GM21447 (cell line): ENCODE results near the gene SSBP3.
A peak's percentile ranks its signal among the peaks of the same experiment; 100 is the strongest.

Experiments used
- ATAC-seq: cut with Tn5 transposase; IDR thresholded peaks from one replicate; pipeline ENCODE4 v1.9.1; 2021; ENCODE audit not compliant: unreplicated experiment

Gene SSBP3

GRCh38 chr1:54410359-54410758 is 4.2 kb upstream of the SSBP3 start:
- ATAC-seq = no peak

DNA sequence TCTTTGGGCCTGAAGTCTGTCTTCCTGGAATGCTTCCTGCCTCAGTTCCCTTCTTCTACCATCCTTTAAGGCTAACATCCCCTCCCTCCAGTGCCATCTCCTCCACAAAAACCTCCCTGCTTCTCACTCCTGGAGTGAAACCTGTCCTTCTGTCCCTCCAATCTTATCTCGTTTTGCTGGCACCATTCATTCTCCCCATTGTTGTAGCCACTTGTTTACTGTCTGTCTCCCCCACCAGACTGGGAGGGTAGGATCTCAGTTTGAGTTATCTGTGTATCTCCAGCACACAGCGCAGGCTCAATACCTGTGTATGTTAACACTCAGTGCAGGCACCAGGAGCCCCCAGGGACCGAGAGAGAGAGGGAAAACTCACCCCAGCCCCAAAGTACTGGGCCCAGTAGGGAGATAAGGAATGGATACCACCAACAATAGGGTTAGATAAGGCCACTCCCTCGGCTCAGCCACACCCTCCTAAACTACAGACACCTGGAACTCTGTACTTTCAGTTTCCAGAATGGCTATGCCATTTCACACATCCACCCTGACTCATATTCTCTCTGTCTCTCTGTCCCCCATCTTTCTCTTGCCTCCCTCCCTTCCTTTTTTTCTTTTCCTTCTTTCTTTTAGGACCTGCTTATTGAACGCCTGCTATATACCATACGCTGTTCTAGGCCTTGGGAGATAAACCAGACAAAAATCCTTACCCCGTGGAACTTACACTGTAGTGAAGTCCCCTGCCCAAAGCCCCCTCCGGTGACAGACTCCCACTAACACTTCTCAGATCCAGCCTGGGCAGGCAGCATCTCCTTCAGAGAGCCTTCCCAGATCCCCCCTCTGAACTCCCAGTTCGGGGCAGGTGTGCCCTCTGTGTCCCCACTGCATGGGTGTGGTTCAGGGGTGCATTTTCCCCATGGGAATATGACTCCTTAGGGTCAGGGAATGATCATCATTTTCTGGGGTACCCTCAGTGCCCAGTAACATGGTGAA is 3.3 kb upstream of the SSBP3 start:
- ATAC-seq = peak; percentile 46

- ATAC-seq = no peak
Observed at GRCh38 chr1:54408147-54409066, 2.2 kb upstream of the SSBP3 start.

GRCh38 chr1:54407404-54408146 is 1.4 kb upstream of the SSBP3 start:
- peak; percentile 40 for ATAC-seq

- no peak for ATAC-seq
Observed at GRCh38 chr1:54407154-54407403, 885 bp upstream of the SSBP3 start.

DNA sequence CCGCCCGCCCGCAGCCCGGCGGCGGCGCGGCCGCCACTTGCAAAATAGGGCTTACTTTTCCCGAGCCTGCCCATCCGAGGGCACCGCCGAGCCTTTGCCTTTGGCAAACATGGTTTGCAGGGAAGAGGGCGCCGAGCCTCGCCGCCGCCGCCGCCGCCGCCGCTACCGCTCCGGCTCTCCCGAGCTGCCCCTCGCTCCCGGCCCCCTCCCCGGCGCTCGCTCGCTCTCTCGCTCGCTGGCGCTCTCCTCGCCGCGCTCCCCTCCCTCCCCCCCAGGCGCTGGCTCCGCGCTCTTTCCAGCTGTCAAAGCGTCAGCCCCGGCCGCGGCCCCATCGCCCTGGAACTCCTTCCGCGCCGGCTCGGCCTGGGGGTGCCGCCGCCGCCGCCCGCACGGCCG is 298 bp downstream of the SSBP3 start:
- peak; percentile 4 for ATAC-seq

- no peak for ATAC-seq
Observed at GRCh38 chr1:54404939-54405897, 976 bp downstream of the SSBP3 start.

- no peak for ATAC-seq
Observed at GRCh38 chr1:54404263-54404662, 1.9 kb downstream of the SSBP3 start.

DNA sequence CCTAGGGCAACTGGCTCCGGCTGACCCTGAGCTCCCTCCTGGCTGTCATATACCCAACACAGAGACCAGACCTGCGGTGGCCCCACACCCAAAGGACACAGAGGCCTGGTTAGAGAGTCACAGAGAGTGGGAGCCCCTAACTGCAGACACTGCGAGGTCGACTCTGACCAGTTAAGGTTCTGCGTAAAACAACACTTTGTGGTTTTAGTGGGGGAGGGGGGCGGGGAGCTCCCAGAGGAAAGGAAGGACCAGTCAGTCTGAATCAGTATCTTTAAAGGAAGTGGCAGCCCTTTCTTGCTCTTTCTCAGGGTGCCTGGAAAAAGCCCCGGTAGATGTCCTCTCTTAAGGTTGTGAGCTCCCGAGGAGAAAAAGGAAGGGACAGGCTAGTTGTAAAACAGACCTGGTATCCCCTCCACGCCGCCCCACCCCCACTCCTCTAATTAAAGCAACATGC is 2.4 kb downstream of the SSBP3 start:
- ATAC-seq = no peak

DNA sequence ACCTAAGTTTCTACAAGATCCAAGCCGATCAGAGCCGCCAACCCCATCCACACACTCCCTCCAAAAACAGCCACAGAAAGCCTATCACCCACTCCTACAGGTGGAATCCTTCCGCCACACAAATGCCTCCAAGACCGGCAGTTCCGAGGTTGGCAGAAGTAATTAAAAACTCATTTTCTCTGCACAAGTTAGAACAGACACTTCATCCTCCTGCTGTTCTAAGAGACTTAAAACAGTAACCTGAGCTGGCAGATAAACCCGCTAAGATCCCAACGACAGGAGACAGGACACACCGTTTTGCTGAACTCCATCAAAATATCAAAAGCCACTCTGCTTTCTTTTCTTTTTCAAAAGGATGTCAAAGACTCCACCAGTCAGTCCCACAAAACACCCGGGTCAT is 2.8 kb downstream of the SSBP3 start:
- ATAC-seq = no peak

DNA sequence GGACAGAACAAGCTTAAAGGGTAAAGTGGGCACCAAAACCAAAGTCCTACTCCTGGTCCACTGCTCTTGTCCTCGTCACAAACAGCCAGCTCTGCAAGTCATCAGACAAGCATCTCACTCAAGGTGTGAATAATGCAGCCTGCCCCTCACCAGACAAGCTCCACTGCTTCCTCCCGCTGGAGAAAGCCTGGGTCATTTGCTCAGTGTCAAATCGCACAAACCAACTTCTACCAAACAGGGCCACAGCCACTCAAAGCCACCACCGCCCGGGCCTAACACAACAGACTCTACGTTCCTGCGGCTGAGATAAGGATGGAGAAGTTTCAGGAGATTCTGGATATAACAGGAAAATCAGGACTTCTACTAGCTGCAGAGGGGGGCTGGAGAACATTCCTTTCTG is 3.3 kb downstream of the SSBP3 start:
- no peak for ATAC-seq

DNA sequence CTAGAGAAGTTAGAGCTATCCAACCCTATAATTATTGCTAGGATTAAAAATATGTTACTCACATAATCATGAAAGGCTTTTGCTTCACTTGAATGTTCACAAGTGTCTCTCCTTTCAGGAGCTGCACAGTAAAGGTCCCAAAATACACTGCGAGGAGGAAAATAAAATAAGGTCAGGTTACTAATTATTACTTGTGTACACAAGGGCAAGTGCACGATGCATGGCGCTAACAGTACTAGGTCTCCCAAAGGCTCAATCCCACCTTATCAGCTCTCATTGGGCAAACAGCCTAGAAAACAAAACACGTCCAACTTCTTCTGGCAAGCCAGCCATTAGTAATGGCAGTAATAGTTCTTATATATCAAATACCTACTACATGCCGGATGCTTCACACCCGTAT is 4.4 kb downstream of the SSBP3 start:
- ATAC-seq = no peak

- no peak for ATAC-seq
Observed at GRCh38 chr1:54400329-54400728, 5.9 kb downstream of the SSBP3 start.

DNA sequence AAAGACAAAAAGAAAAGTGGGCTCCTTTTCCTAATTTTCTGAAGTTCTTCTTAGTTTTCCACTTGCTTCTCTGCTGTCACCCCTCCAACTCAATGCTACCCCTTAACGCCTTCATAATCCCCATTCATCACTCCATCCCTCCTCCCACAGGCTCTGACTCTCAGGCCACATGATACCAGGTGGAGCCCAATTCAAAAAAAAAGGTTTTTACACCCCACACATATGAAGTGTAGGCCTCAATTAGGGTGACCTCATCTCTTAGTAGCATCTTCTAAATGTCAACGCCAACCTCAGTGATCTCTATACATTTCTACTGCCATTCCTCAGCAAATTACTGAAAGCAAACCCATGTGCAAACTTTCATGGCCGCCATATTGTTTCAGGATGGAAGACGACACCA is 6.4 kb downstream of the SSBP3 start:
- ATAC-seq = no peak

GRCh38 chr1:54398963-54399528 is 7.1 kb downstream of the SSBP3 start:
- no peak for ATAC-seq

DNA sequence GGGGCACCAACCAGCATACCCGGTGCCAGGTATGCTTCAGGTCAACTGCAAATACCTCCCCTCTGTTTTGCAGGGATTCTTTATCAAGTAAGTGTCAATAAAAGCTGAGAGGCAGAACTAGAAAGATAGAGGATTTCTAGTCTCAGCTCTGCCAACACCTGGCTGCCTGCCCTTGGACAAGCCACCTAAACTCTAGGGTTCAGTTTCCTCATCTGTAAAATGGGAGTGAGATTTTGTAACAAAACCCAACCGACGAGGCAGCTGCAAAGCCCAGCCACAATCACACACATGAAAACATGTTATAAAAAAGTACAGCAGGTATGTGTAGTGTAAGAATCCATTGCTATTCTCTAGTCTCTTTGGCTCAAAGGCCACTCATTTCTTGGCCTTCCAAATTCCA is 8.2 kb downstream of the SSBP3 start:
- ATAC-seq = no peak

DNA sequence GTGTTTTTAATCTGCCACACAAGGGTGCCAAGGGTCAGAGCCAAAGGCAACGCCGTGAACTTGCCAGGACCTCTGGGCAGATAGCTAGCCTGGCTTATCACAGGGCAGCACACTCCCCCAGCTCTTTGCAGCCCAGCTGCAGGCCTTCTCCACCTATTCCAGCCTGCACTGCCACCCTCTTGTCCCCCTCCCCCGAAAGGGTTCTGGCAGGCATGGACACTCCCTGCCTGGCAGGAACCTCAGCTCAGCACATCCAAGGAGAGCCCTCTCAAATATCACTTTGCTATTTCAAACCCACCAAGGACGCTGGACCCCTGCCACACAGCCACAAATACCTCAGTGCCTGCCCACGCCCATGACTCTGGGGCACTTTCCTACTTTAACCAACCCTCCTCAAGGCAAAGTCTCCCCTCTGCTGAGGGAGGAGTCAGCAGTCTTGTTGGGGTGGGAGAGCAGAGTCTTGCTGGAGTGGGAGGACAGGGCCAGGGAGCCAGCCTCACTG is 9.1 kb downstream of the SSBP3 start:
- ATAC-seq = no peak

- ATAC-seq = no peak
Observed at GRCh38 chr1:54396261-54396933, 9.8 kb downstream of the SSBP3 start.
